ENCODE measurements around the gene AKAIN1. TPM values are rescaled to one million over a fixed set of nuclear protein-coding genes. Genes with fewer than 3 reads are reported as not detected.

Gene AKAIN1
- total RNA-seq, 4 donors from 2014 or later: not detected

- no peaks in the 10 kb centered on the region for H3K4me1 ChIP-seq
- H3K36me3 ChIP-seq: no peaks in the 10 kb centered on the region
- H3K9me3 ChIP-seq: no peaks in the 10 kb centered on the region
- TF ChIP-seq POLR2A (IDR thresholded peaks at IDR 0.05): no peak
- TF ChIP-seq, protein P1, sequence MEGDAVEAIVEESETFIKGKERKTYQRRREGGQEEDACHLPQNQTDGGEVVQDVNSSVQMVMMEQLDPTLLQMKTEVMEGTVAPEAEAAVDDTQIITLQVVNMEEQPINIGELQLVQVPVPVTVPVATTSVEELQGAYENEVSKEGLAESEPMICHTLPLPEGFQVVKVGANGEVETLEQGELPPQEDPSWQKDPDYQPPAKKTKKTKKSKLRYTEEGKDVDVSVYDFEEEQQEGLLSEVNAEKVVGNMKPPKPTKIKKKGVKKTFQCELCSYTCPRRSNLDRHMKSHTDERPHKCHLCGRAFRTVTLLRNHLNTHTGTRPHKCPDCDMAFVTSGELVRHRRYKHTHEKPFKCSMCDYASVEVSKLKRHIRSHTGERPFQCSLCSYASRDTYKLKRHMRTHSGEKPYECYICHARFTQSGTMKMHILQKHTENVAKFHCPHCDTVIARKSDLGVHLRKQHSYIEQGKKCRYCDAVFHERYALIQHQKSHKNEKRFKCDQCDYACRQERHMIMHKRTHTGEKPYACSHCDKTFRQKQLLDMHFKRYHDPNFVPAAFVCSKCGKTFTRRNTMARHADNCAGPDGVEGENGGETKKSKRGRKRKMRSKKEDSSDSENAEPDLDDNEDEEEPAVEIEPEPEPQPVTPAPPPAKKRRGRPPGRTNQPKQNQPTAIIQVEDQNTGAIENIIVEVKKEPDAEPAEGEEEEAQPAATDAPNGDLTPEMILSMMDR (IDR thresholded peaks at IDR 0.05): no peak
- H3K4me3 ChIP-seq: no peak overlapping the region
- H3K27me3 ChIP-seq: no peaks in the 10 kb centered on the region
- no peak for DNase-seq
- no peak overlapping the region for H3K27ac ChIP-seq
- intact Hi-C loops (cut with DNase I; ENCODE audit: low total_unique reads): no loop called here
Measured at GRCh38 chr18:5173646-5174045, 23.4 kb downstream of the AKAIN1 start.

- no peak for DNase-seq
- Histone ChIP-seq H3K27ac (no peak overlapping the region), H3K36me3 (no peaks in the 10 kb centered on the region), H3K27me3 (no peaks in the 10 kb centered on the region), H3K4me1 (no peaks in the 10 kb centered on the region), H3K9me3 (no peaks in the 10 kb centered on the region), H3K4me3 (no peak overlapping the region)
- intact Hi-C loops (cut with DNase I; ENCODE audit: low total_unique reads): no loop called here
- TF ChIP-seq POLR2A (IDR thresholded peaks at IDR 0.05): no peak
- TF ChIP-seq, protein P1 (IDR thresholded peaks at IDR 0.05): no peak
Measured at GRCh38 chr18:5173236-5173635, 23.8 kb downstream of the AKAIN1 start.

GRCh38 chr18:5167831-5168230 is 29.2 kb downstream of the AKAIN1 start:
- Histone ChIP-seq H3K27ac (no peak overlapping the region), H3K4me1 (no peaks in the 10 kb centered on the region), H3K4me3 (no peak overlapping the region), H3K9me3 (no peaks in the 10 kb centered on the region), H3K27me3 (no peaks in the 10 kb centered on the region), H3K36me3 (no peaks in the 10 kb centered on the region)
- no peak for TF ChIP-seq POLR2A (IDR thresholded peaks at IDR 0.05)
- TF ChIP-seq, protein P1 (IDR thresholded peaks at IDR 0.05): no peak
- no peak for DNase-seq
- intact Hi-C loops (cut with DNase I; ENCODE audit: low total_unique reads): no loop called here

DNA sequence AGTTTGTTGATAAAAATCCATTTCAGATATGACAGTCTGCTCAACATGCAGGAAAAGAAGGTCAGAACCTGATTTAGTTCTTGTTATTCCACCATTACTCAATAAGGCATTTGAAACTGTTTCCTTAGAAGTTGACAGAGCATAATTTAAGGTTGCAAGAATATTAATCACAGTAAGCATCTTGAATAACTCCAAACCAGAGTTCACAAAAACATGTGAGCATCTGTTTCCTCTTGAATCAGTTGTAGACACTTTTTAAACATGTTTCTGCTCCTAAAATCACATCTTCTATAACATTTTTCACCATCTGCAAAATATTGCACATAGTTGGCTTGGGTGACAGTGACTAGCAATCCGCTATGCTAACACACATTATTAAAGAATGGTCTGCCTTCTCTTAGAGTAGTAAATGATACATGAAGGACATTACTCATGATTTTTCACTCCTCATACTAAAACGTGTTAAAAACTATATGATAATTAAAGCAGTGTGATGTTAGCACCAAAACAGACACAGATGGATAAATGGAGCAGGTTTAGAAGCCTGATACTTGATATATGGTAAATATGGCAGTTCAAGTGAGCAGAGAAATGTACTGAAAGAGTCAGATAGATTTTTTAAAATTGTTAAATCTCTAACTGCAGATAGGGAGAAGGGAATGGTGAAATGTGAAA is 30.3 kb downstream of the AKAIN1 start:
- no peaks in the 10 kb centered on the region for H3K4me1 ChIP-seq
- intact Hi-C loops (cut with DNase I; ENCODE audit: low total_unique reads): no loop called here
- H3K27ac ChIP-seq: no peak overlapping the region
- no peaks in the 10 kb centered on the region for H3K36me3 ChIP-seq
- TF ChIP-seq, protein P1 (IDR thresholded peaks at IDR 0.05): no peak
- TF ChIP-seq POLR2A (IDR thresholded peaks at IDR 0.05): no peak
- H3K9me3 ChIP-seq: no peaks in the 10 kb centered on the region
- no peak for DNase-seq
- no peaks in the 10 kb centered on the region for H3K27me3 ChIP-seq
- no peak overlapping the region for H3K4me3 ChIP-seq

DNA sequence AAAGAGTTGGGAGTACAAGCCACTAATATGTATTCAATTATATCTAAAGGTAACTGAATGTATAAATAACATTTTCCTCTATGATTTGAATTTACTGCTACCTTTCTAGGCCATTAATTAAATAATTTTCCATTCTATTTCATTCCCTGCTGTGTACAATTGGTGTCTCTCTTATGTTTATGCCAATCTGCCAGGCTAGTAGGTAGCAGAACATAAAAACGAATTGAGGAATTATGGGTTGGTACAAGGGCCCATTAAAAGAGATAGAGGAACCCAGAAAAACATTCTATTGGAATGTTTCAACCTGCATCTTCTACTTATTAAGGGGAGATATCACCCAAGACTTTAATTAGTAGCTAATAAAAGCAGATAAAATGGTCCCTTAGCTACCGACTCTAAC is 32.2 kb downstream of the AKAIN1 start:
- intact Hi-C loops (cut with DNase I; ENCODE audit: low total_unique reads): no loop called here
- no peak for TF ChIP-seq POLR2A (IDR thresholded peaks at IDR 0.05)
- TF ChIP-seq, protein P1 (IDR thresholded peaks at IDR 0.05): no peak
- Histone ChIP-seq H3K4me1 (no peaks in the 10 kb centered on the region), H3K27ac (no peak overlapping the region), H3K27me3 (no peaks in the 10 kb centered on the region), H3K36me3 (no peaks in the 10 kb centered on the region), H3K9me3 (no peaks in the 10 kb centered on the region), H3K4me3 (no peak overlapping the region)
- no peak for DNase-seq
